H1 (cell line): ENCODE results near the gene RHOU. TPM values are rescaled to one million over a fixed set of nuclear protein-coding genes. Genes with fewer than 3 reads are reported as not detected.

ENCODE experiments used
- CTCF ChIA-PET: fragments of 300-600 bp; sonication (Branson Sonifier 250); formaldehyde crosslinking; loops from one replicate; lab custom pipeline; 2021; ENCODE audit not compliant: partially characterized antibody; lab: Charles Lee
- POLR2A ChIA-PET: fragments of 300-600 bp; sonication (Branson Sonifier 250); formaldehyde crosslinking; loops from one replicate; lab custom pipeline; 2021; ENCODE audit warnings: inconsistent platforms; ENCODE audit not compliant: partially characterized antibody; lab: Charles Lee
- DNase-seq, 2 experiments: peaks; one replicate each; pipeline versions ENCODE4 v3.0.0 to v3.0.0-alpha.2; 2010 to 2022; ENCODE audit warnings: low spot score in 2 of 2, low read depth in 1 of 2, mixed read lengths in 1 of 2
- FAIRE-seq: peaks from 2 replicates; lab custom pipeline; 2011; peaks lifted over from hg19 to GRCh38; lab: Jason Lieb, UNC
- H2AFZ ChIP-seq: 2 replicates; pipeline ENCODE4 v1.8.1; 2012; ENCODE audit warnings: low read length, inconsistent platforms
- H2AK5ac ChIP-seq: 2 replicates; pipeline ENCODE4 v1.6.1; 2013; ENCODE audit warnings: low read depth, low read length
- H2BK120ac ChIP-seq: replicated peaks from 2 replicates; pipeline ENCODE3; 2013; ENCODE audit warnings: low read depth, low read length, inconsistent platforms
- H2BK12ac ChIP-seq: 2 replicates; pipeline ENCODE4 v1.6.1; 2013; ENCODE audit warnings: low read depth, low read length
- H2BK15ac ChIP-seq: 2 replicates; pipeline ENCODE4 v1.6.1; 2013; ENCODE audit warnings: low read length
- H2BK20ac ChIP-seq: 2 replicates; pipeline ENCODE4 v1.6.1; 2013; ENCODE audit warnings: low read length
- H2BK5ac ChIP-seq: 2 replicates; pipeline ENCODE4 v1.6.1; 2013; ENCODE audit warnings: low read depth, low read length
- H3K14ac ChIP-seq: 2 replicates; pipeline ENCODE4 v1.6.1; 2013; ENCODE audit warnings: inconsistent platforms; ENCODE audit not compliant: insufficient read length
- H3K18ac ChIP-seq: 2 replicates; pipeline ENCODE4 v1.6.1; 2013; ENCODE audit warnings: low read length; ENCODE audit errors: extremely low read depth
- H3K23ac ChIP-seq: 2 replicates; pipeline ENCODE4 v1.6.1; 2013; ENCODE audit warnings: inconsistent platforms; ENCODE audit not compliant: insufficient read length
- H3K23me2 ChIP-seq: 2 replicates; pipeline ENCODE4 v1.6.1; 2013; ENCODE audit warnings: low read depth, low read length
- H3K27ac ChIP-seq: 2 replicates; pipeline ENCODE4 v1.6.1; 2011; ENCODE audit warnings: low read depth, low read length, inconsistent platforms
- H3K27me3 ChIP-seq, 4 experiments: replicated peaks in 1 of 4; 1 replicate in 1 of 4; 2 replicates in 3 of 4; pipeline versions ENCODE4 v1.6.1 to v1.8.1; 2011 to 2013; ENCODE audit warnings: low read length in 3 of 4, mild to moderate bottlenecking in 3 of 4, inconsistent platforms in 2 of 4, mixed read lengths in 2 of 4, moderate library complexity in 1 of 4; ENCODE audit not compliant: control insufficient read depth in 3 of 4, insufficient read depth in 3 of 4; ENCODE audit errors: extremely low read depth in 1 of 4
- H3K36me3 ChIP-seq, 4 experiments: 2 replicates each; pipeline versions ENCODE4 v1.6.1 to v1.8.1; 2011 to 2013; ENCODE audit warnings: mild to moderate bottlenecking in 4 of 4, low read length in 3 of 4, moderate library complexity in 2 of 4, control low read depth in 1 of 4, inconsistent platforms in 1 of 4; ENCODE audit not compliant: insufficient read depth in 4 of 4, control insufficient read depth in 2 of 4
- H3K4ac ChIP-seq: replicated peaks from 2 replicates; pipeline ENCODE3; 2013; ENCODE audit warnings: low read length, low read depth, mixed read lengths, inconsistent platforms; ENCODE audit not compliant: insufficient read length
- H3K4me1 ChIP-seq, 4 experiments: replicated peaks in 1 of 4; 1 replicate in 1 of 4; 2 replicates in 3 of 4; pipeline versions ENCODE4 v1.6.1 to v1.8.1; 2011 to 2013; ENCODE audit warnings: low read length in 3 of 4, inconsistent platforms in 2 of 4, mixed read lengths in 1 of 4; ENCODE audit not compliant: insufficient read depth in 4 of 4, control insufficient read depth in 3 of 4
- H3K4me2 ChIP-seq, 2 experiments: 2 replicates each; pipeline versions ENCODE4 v1.6.1 to v1.8.1; 2011 to 2013; ENCODE audit warnings: low read depth in 2 of 2, low read length in 2 of 2, control low read depth in 1 of 2, inconsistent platforms in 1 of 2, mild to moderate bottlenecking in 1 of 2; ENCODE audit not compliant: insufficient read depth in 1 of 2
- H3K4me3 ChIP-seq, 4 experiments: fragments of 200-600, 300-600 bp in 1 of 4; sonication (generic), shearing (Covaris generic), sonication (Bioruptor Twin) in 1 of 4; 2 replicates each; pipeline versions ENCODE4 v1.5.1 to v1.8.1; 2011 to 2016; ENCODE audit warnings: low read length in 4 of 4, low read depth in 3 of 4, control low read depth in 2 of 4, inconsistent platforms in 2 of 4, mild to moderate bottlenecking in 2 of 4, mixed read lengths in 1 of 4, moderate library complexity in 1 of 4; ENCODE audit not compliant: insufficient read depth in 2 of 4; ENCODE audit errors: extremely low read depth in 1 of 4
- H3K56ac ChIP-seq: replicated peaks from 2 replicates; pipeline ENCODE3; 2013; ENCODE audit warnings: low read depth, mild to moderate bottlenecking, mixed read lengths, low read length, inconsistent platforms; ENCODE audit not compliant: insufficient read length
- H3K79me1 ChIP-seq: 2 replicates; pipeline ENCODE4 v1.6.1; 2013; ENCODE audit warnings: low read depth, low read length, control low read depth
- H3K79me2 ChIP-seq, 2 experiments: 2 replicates each; pipeline versions ENCODE4 v1.6.1 to v1.8.1; 2012 to 2013; ENCODE audit warnings: low read length in 2 of 2, mild to moderate bottlenecking in 2 of 2, inconsistent platforms in 1 of 2; ENCODE audit not compliant: insufficient read depth in 2 of 2, control insufficient read depth in 1 of 2
- H3K9ac ChIP-seq, 4 experiments: replicated peaks in 1 of 4; 1 replicate in 1 of 4; 2 replicates in 3 of 4; pipeline versions ENCODE4 v1.6.1 to v1.8.1; 2011 to 2013; ENCODE audit warnings: low read depth in 3 of 4, low read length in 3 of 4, control low read depth in 2 of 4, mild to moderate bottlenecking in 2 of 4, moderate library complexity in 2 of 4, inconsistent platforms in 1 of 4; ENCODE audit errors: extremely low read depth in 1 of 4
- H3K9me3 ChIP-seq, 2 experiments: 2 replicates each; pipeline versions ENCODE4 v1.6.1 to v1.8.1; 2012 to 2013; ENCODE audit warnings: mild to moderate bottlenecking in 2 of 2, moderate library complexity in 2 of 2, control low read depth in 1 of 2, inconsistent platforms in 1 of 2, low read depth in 1 of 2, low read length in 1 of 2, mixed read lengths in 1 of 2; ENCODE audit not compliant: insufficient read depth in 2 of 2
- H4K20me1 ChIP-seq, 2 experiments: replicated peaks in 1 of 2; 2 replicates each; pipeline versions ENCODE3 to v1.8.1; 2011 to 2013; ENCODE audit warnings: inconsistent platforms in 2 of 2, low read length in 2 of 2, mild to moderate bottlenecking in 1 of 2; ENCODE audit not compliant: insufficient read depth in 2 of 2, control insufficient read depth in 1 of 2
- H4K5ac ChIP-seq: 2 replicates; pipeline ENCODE4 v1.6.1; 2013; ENCODE audit warnings: low read length, low read depth, mixed read lengths, inconsistent platforms; ENCODE audit not compliant: insufficient read length
- H4K8ac ChIP-seq: 2 replicates; pipeline ENCODE4 v1.8.0; 2013; ENCODE audit warnings: mild to moderate bottlenecking, moderate library complexity, low read length, inconsistent platforms; ENCODE audit not compliant: insufficient read depth; ENCODE audit errors: extremely low read depth
- H4K91ac ChIP-seq: replicated peaks from 2 replicates; pipeline ENCODE3; 2013; ENCODE audit warnings: low read length, mixed read lengths, inconsistent platforms; ENCODE audit not compliant: insufficient read length
- CTCF ChIP-seq, 3 experiments: IDR thresholded peaks; 1 replicate in 2 of 3; 2 replicates in 1 of 3; pipeline versions ENCODE4 v1.5.1 to v1.6.1; 2011; ENCODE audit warnings: low read length in 3 of 3, mild to moderate bottlenecking in 3 of 3, inconsistent platforms in 2 of 3, low read depth in 1 of 3, moderate library complexity in 1 of 3; ENCODE audit not compliant: insufficient read depth in 1 of 3; ENCODE audit errors: control extremely low read depth in 1 of 3
- GABPA ChIP-seq: IDR thresholded peaks from 2 replicates; pipeline ENCODE4 v1.6.1; 2011; ENCODE audit warnings: mild to moderate bottlenecking, low read length, moderate library complexity, borderline replicate concordance; ENCODE audit not compliant: insufficient read depth
- GTF2F1 ChIP-seq: IDR thresholded peaks from 2 replicates; pipeline ENCODE4 v1.6.1; 2012; ENCODE audit warnings: low read depth, low read length, improper control_type of control experiment, borderline replicate concordance
- RNF2 ChIP-seq: fragments of 200-900, 300-1000 bp; sonication (generic); IDR thresholded peaks from 2 replicates; pipeline ENCODE4 v1.7.1; 2016; ENCODE audit warnings: borderline replicate concordance, low read depth, mild to moderate bottlenecking, antibody characterized with exemption, low read length; ENCODE audit not compliant: poor library complexity, severe bottlenecking; ENCODE audit errors: missing control alignments
- WGBS, 2 experiments: shearing (Covaris generic) in 1 of 2; methylation state at CpG; one replicate each; pipeline versions ENCODE4 v1.1.6 to v1.1.7; 2013 to 2015; ENCODE audit warnings: low lambda C conversion rate in 2 of 2, mixed read lengths in 2 of 2, inconsistent platforms in 1 of 2, low coverage in 1 of 2, missing lambda C conversion rate in 1 of 2; ENCODE audit not compliant: insufficient replicate concordance in 2 of 2, insufficient coverage in 1 of 2, insufficient read length in 1 of 2; ENCODE audit errors: extremely low coverage in 1 of 2, missing lambda C conversion rate in 1 of 2; 5-methylcytosine and 5-hydroxymethylcytosine counted together
- polyA plus RNA-seq, 7 experiments: library from polyadenylated mRNA; depleted of rRNA in 3 of 7; stranded (reverse) in 5 of 7; unstranded in 2 of 7; fragments of >200 nt in 5 of 7; fragments of 200-250 nt in 2 of 7; gene quantifications; 1 replicate in 5 of 7; 2 replicates in 1 of 7; 4 replicates in 1 of 7; pipeline versions ENCODE4 v1.2.1 to v1.2.3, GENCODE V29; 2011 to 2013; ENCODE audit warnings: missing spikeins in 2 of 7, mixed read lengths in 2 of 7
- total RNA-seq: library from RNA; stranded (reverse); fragmentation: NEBNext Ultra II Directional; extraction: Animal tissue kit (Norgen Biotek cat#: 25700); gene quantifications from 2 replicates; pipeline ENCODE4 v1.2.1, GENCODE V29; 2021

RHOU gene
- total and polyA plus RNA-seq, 2 of the 8 experiments (the other 6 are each of a cell fraction or from before 2014, with no cell fraction given), result 3.0 to 3.4 TPM

GRCh38 chr1:228698017-228698329 is 37.3 kb upstream of the RHOU start:
- Histone ChIP-seq H3K23ac (no peak overlapping the region), H4K5ac (no peak overlapping the region), H3K4me2 (no peak overlapping the region), H3K9ac (no peak overlapping the region), H3K23me2 (no peaks in the 10 kb centered on the region), H3K56ac (no peak overlapping the region), H3K4me3 (no peak overlapping the region), H4K91ac (no peak overlapping the region), H3K79me2 (no peaks in the 10 kb centered on the region), H2BK20ac (no peak overlapping the region), H2BK15ac (no peak overlapping the region), H2BK120ac (no peak overlapping the region), H2AFZ (no peak overlapping the region), H3K36me3 (no peaks in the 10 kb centered on the region), H3K79me1 (no peaks in the 10 kb centered on the region), H4K20me1 (no peaks in the 10 kb centered on the region), H2BK5ac (no peak overlapping the region), H3K9me3 (no peaks in the 10 kb centered on the region), H4K8ac (no peak overlapping the region), H3K18ac (no peak overlapping the region), H3K4ac (no peak overlapping the region), H3K4me1 (no peaks in the 10 kb centered on the region), H2AK5ac (no peak overlapping the region), H2BK12ac (no peak overlapping the region), H3K14ac (no peak overlapping the region), H3K27me3 (no peaks in the 10 kb centered on the region), H3K27ac (no peak overlapping the region)
- no peak for DNase-seq
- ChIA-PET POLR2A (no interaction called here), CTCF (no interaction called here)
- FAIRE-seq, result no peak
- 60% methylated on average over 1 of the region's 1 CpG; no CpG with 5 or more reads in 1 of the 2 experiments for WGBS, 2 experiments
- no peak for TF ChIP-seq CTCF (IDR thresholded peaks at IDR 0.05; ENCODE audit: control extremely low read depth in 1 of 3, insufficient read depth in 1 of 3, low read depth in 1 of 3, low read length in 3 of 3)
- TF ChIP-seq GTF2F1, result no peak
- TF ChIP-seq RNF2, result no peak
- no peak for TF ChIP-seq GABPA
